ENCODE measurements around the gene PTPN5.
"Not testable (repeated sequence)": the region's sequence is repeated elsewhere in the genome, so short reads cannot be mapped to it uniquely, and the experiment has no call there.

Gene PTPN5

GRCh38 chr11:18696638-18697225, 94.9 kb downstream of the PTPN5 start:
- TF ChIP-seq CTCF (IDR thresholded peaks at IDR 0.05; ENCODE audit: insufficient read depth, low read depth, low read length, missing control alignments) = no peak
- H3K4me3 ChIP-seq (ENCODE audit: low read length) = no peak overlapping the region
- DNase-seq (ENCODE audit: low read depth) = peak; percentile 50

GRCh38 chr11:18692941-18693760, 98.4 kb downstream of the PTPN5 start:
- H3K4me3 ChIP-seq (ENCODE audit: low read length) = no peak overlapping the region
- TF ChIP-seq CTCF (IDR thresholded peaks at IDR 0.05; ENCODE audit: insufficient read depth, low read depth, low read length, missing control alignments) = no peak
- no peak for DNase-seq (ENCODE audit: low read depth)

- not testable (repeated sequence) for DNase-seq (ENCODE audit: low read depth); H3K4me3 ChIP-seq (ENCODE audit: low read length)
Measured at GRCh38 chr11:18691467-18692140, 100.0 kb downstream of the PTPN5 start.

- TF ChIP-seq CTCF (IDR thresholded peaks at IDR 0.05; ENCODE audit: insufficient read depth, low read depth, low read length, missing control alignments) = no peak
- DNase-seq (ENCODE audit: low read depth) = no peak
- H3K4me3 ChIP-seq (ENCODE audit: low read length) = no peak overlapping the region
Measured at GRCh38 chr11:18684267-18684666, 107.3 kb downstream of the PTPN5 start.

- no peak for TF ChIP-seq CTCF (IDR thresholded peaks at IDR 0.05; ENCODE audit: insufficient read depth, low read depth, low read length, missing control alignments)
- DNase-seq (ENCODE audit: low read depth) = no peak
- H3K4me3 ChIP-seq (ENCODE audit: low read length) = no peak overlapping the region
Measured at GRCh38 chr11:18682466-18682865, 109.1 kb downstream of the PTPN5 start.

- H3K4me3 ChIP-seq (ENCODE audit: low read length) = not testable (repeated sequence)
- peak; percentile 52 for DNase-seq (ENCODE audit: low read depth)
Measured at GRCh38 chr11:18681949-18682348, 109.6 kb downstream of the PTPN5 start.

Data from epithelial cell of esophagus (primary cell).